Germinal center (tissue), 1 donor: ENCODE results near the gene EPGN.

Experiments used
- DNase-seq: peaks from one replicate; pipeline ENCODE4 v3.0.0; 2012; ENCODE audit warnings: mixed read lengths, low spot score

The EPGN gene

GRCh38 chr4:74308215-74308614, at the start of gene EPGN:
TSS of gene EPGN (plus strand) at chr4:74308470. CDS start at chr4:74308534, 64 bp downstream.
- no peak for DNase-seq

- DNase-seq: no peak
Measured at GRCh38 chr4:74258963-74259362, 49.3 kb upstream of the EPGN start.

GRCh38 chr4:74260036-74260435, 48.2 kb upstream of the EPGN start:
- DNase-seq: no peak

- DNase-seq: no peak
Measured at GRCh38 chr4:74262522-74262921, 45.7 kb upstream of the EPGN start.

- no peak for DNase-seq
Measured at GRCh38 chr4:74263551-74263950, 44.7 kb upstream of the EPGN start.

- DNase-seq: no peak
Measured at GRCh38 chr4:74266081-74266480, 42.2 kb upstream of the EPGN start.

- no peak for DNase-seq
Measured at GRCh38 chr4:74267998-74268606, 40.2 kb upstream of the EPGN start.

GRCh38 chr4:74268643-74269042, 39.6 kb upstream of the EPGN start:
- DNase-seq: no peak

GRCh38 chr4:74278490-74278889, 29.8 kb upstream of the EPGN start:
- DNase-seq: no peak

GRCh38 chr4:74279716-74280115, 28.6 kb upstream of the EPGN start:
- no peak for DNase-seq

- DNase-seq: no peak
Measured at GRCh38 chr4:74282926-74283325, 25.3 kb upstream of the EPGN start.

- DNase-seq: no peak
Measured at GRCh38 chr4:74283614-74284013, 24.7 kb upstream of the EPGN start.

- DNase-seq: no peak
Measured at GRCh38 chr4:74284053-74284452, 24.2 kb upstream of the EPGN start.

GRCh38 chr4:74287164-74287563, 21.1 kb upstream of the EPGN start:
- DNase-seq: no peak

GRCh38 chr4:74287791-74288190, 20.5 kb upstream of the EPGN start:
- DNase-seq: no peak

GRCh38 chr4:74291471-74291870, 16.8 kb upstream of the EPGN start:
- DNase-seq: no peak

- no peak for DNase-seq
Measured at GRCh38 chr4:74292111-74292870, 16.0 kb upstream of the EPGN start.

- DNase-seq: no peak
Measured at GRCh38 chr4:74293558-74293957, 14.7 kb upstream of the EPGN start.

GRCh38 chr4:74294681-74295080, 13.6 kb upstream of the EPGN start:
- no peak for DNase-seq

- peak; percentile 25 for DNase-seq
Measured at GRCh38 chr4:74297539-74297938, 10.7 kb upstream of the EPGN start.

GRCh38 chr4:74304095-74304625, 4.1 kb upstream of the EPGN start:
- DNase-seq: no peak

GRCh38 chr4:74305000-74305399, 3.3 kb upstream of the EPGN start:
- DNase-seq: no peak

GRCh38 chr4:74307170-74307569, 1.1 kb upstream of the EPGN start:
- no peak for DNase-seq

GRCh38 chr4:74309223-74309622, 953 bp downstream of the EPGN start:
- DNase-seq: no peak
